HG02642 (cell line): Measurements from ENCODE around the gene NLRP6.
"Not testable (repeated sequence)": the region's sequence is repeated elsewhere in the genome, so short reads cannot be mapped to it uniquely, and the experiment has no call there.

Source experiments
- ATAC-seq: cut with Tn5 transposase; IDR thresholded peaks from one replicate; pipeline ENCODE4 v1.9.1; 2021; ENCODE audit warnings: mild to moderate bottlenecking; ENCODE audit not compliant: unreplicated experiment, poor library complexity

The NLRP6 gene

DNA sequence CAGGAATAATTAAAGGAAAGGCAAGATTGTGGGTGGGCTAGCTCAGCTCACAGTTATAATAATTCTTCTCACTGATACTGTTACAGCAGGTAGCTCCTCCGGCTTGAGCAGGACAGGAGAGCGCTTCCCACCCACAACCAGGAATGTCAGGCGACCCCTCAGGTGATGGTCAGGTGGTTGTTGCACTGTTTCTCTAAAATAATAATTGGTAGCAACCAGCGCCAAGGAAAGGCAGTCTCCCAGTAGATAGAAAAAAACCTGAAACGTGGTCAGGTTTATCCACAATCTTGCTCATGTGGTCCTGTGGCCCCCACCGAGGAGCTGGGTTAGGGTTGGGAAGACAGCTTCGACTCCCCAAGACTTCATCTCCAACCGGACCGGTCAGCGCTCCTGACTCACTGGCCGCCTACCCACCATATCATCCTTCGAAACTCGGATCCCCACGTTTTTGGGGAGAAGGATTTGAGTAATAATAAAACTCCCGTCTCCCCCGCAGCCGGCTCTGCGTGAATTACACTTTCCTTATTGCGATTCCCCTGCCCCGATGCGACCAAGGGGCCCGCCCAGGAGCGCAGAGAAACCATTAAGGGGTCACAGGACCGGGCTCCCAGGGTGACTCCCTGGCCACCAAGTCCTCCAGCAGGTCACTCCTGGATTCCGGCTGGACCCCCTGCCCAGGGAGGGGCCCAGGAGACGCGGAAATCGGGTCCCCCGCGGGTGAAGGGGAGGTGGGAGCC, 39.6 kb downstream of the NLRP6 start:
- not testable (repeated sequence) for ATAC-seq

DNA sequence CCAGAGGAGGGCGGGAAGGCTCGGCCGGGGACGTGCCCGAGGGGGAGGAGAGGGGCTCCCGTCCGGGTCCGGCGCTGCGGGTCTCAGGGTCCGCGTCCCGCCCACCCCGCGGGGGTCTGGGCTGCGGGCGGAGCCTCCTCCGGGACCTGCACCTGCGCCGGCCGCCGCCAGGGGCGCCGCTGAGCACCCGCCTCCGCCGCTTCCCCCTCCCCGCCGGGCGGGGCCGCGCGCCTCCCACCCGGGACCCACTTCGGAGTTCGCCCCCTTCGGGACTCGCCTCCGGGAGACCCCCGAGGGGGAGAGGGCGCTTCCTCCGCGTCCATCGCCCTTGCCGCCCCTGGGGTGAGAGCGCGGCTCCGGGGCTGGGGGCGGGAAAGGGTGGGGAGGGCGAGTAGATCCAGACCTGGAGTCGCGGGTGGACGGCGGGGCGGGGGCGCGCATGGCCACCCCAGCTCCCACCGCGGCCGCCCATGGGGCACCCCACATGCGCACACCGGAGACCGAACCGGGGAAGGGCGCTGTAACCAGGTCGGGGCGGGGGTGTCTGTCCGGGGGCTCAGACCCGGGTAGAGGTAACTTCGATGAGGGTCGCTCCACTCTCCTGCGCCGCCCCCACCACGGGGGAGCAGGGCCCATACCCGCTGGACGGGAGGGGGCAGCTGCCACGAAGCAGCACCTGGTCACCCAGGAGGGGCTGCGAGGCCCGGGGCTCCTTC, 40.4 kb downstream of the NLRP6 start:
- ATAC-seq = peak; percentile 57

DNA sequence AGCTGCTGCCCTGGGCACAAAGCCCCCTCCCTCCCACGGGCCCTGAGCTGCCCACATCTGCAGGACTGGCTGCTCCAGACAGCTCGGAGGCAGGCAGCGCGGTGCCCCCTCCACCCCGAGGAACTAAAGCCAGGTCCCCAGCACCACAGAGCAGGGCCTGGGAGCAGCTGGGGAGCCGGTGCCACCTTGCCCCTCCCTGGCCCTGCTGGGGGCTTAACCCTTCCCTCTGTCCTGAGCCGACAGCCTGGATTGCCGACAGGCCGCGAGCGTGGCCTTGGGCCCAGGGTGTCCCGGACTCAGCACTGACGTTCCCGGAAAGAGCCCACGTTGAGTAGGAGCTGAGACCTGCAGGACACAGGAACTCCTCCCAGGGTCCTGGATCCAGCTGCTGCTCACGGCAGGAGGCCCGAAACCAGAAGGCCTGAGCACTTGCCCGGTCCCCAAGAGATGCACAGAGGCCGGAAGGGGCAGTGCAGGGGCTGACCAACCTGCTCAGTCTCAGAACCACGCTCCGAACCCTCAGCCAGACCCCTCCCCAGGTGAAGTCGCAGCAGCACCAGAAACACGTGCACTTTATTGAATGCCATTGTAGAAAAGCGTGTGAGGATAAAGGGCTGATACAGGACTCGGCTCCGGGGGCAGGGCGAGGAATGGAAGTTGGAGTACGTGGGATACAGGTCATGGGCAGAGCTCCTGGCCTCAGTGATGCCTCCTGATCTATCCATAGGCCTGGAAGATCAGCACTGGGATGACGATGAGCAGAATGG, 41.1 kb downstream of the NLRP6 start:
- ATAC-seq = peak; percentile 13

DNA sequence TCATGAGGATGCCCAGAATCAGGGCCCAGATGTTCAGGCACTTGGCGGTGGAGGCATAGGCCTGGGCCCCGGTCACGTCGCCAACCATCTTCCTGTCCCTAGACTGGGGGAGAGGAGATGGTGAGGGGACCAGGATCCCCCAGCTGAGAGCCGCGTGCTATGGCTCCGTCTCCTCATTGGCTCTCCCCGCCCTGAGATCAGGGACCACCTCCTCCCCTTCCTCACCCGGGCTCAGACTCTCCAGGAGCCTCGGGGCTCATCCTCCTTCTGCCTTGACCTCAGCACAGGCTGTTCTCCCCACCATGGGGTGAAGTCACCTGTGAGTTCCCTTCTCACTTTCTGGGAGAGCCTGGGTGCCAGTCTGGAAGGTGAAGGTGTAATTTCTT, 41.7 kb downstream of the NLRP6 start:
- ATAC-seq = not testable (repeated sequence)

DNA sequence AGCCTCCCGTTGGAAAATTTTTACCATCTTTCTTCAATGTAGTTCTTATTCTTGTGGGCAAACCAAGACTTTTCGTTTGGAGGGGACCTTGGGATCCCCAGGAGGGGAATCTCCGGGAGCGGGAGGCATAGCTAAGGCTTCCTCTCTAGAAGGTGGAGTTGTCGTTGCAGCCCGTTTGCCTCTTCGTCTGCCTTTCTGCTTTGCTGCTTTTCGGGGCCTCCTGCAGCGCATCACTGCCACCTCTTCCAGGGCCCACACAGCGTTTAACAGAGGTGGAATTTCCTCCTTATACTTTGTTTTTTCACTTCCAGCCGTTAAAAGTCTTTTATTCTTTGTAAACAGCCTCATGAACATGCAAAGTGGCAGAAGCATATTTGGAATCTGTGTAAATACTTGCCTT, 45.9 kb downstream of the NLRP6 start:
- no peak for ATAC-seq

DNA sequence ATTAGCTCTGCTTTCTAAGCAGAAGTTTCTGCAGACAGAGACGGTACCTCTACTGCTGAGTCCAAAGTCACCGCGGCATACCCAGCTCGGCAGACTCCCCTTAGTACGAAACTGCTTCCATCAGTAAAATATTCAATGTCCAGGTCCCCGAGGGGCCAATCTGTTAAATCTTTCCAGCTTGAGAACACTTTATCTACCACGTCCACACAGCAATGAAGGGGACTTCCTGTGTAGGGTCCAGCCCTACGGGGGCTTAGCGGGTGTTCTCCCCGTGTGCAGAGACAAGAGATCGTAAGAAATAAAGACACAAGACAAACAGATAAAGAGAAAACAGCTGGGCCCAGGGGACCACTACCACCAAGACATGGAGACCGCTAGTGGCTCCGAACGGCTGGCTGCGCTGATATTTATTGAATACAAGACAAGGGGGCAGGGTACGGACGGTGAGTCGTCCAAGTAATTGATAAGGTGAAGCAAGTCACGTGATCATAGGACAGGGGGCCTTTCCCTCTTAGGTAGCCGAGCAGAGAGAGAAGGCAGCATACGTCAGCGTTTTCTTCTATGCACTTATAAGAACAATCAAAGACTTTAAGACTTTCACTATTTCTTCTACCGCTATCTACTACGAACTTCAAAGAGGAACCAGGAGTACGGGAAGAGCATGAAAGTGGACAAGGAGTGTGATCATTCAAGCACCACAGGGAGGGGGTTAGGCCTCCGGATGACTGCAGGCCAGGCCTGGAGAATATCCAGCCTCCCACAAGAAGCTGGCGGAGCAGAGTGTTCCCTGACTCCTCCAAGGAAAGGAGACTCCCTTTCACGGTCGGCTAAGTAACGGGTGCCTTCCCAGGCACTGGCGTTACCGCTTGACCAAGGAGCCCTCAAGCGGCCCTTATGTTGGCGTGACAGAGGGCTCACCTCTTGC, 46.6 kb downstream of the NLRP6 start:
- not testable (repeated sequence) for ATAC-seq

DNA sequence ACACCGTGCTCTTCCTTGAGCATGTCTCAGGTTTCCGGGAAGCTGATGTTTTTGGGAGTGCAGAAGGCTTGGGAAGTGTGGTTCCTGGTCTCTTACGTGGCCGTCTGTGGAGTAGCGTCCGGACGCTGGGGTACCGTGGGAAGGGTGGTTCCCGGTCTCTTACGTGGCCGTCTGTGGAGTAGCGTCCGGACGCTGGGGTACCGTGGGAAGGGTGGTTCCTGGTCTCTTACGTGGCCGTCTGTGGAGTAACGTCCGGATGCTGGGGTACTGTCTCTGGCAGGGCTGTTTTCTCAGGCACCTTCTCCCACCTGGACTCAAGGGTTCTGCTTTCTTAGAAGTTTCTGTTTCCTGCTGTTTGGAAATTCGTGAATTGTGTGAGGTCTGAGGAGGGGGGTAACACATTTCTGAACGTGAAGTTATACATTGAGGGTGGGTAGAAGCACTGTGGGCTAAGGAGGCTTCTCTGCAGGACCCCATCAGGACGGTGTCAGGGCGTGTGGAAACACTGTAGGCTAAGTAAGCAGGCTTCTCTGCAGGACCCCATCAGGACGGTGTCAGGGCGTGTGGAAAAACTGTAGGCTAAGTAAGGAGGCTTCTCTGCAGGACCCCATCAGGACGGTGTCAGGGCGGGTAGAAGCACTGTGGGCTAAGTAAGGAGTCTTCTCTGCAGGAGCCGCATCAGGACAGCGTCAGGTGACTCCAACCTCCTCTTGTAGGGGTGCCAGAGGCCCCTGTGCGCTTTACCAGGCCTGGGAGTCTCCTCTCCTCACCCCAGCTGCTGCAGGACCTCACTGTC, 47.8 kb downstream of the NLRP6 start:
- no peak for ATAC-seq

DNA sequence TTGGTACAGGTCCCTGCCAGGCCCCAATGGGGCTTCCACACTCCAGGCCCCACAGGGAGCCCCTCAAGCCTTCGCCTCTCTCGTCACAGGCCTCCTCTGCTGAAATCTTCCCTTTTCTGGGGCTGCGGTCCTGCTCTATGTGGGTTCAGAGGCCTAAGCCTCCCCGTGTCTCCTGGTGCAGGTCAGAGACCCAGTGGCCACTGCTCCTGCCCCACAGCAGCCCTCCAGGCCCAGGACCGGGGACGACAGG, 48.3 kb downstream of the NLRP6 start:
- no peak for ATAC-seq

DNA sequence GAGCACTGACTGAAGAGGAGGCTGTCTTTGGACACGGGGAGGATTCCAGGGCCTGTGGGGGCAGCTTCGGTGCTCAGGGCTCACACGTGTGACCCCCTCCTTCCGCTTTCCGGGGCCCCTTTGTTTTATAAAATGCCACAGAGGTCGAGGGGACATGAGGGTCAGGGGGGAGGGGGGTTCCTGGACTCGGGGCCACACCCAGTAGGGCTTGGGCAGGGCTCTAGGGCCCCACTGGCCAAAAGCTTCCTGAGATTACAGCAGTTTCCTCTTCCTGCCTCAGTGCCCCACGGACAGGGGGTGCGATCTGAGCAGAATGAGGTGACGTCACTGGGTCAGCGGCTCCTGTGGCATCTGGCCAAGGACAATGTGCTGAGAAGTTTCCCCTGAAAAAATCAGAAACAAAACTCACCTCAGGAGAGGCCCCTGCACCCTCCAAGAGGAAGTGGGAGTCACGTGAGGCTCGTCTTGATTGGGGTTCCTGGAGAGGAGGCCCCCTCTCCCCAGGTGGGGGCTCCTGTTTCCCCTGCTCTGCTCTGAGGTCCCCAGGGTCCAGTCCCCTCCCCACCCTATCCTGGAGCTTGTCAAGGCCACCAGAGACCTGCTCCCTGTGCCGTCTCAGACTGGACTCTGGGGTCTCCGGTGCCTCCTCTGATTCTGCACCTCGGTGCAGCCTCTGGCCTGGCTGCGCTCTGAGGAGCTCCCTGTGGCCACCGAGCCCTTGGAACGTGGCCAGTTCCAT, 48.8 kb downstream of the NLRP6 start:
- peak; percentile 61 for ATAC-seq

DNA sequence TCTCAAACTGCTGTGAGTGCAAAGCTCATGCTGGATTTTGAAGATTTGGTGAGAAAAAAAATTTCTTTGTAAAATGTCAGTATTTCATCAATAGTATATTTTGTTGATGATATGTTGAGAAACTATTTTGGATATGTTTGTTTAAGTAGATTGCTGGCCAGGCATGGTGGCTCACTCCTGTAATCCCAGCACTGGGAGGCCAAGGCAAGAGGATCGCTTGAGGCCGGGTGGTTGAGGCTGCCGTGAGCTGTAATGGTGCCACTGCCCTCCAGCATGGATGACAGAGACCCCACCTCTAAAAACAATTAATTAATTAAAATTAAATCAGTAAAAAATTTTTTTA, 49.3 kb downstream of the NLRP6 start:
- no peak for ATAC-seq

DNA sequence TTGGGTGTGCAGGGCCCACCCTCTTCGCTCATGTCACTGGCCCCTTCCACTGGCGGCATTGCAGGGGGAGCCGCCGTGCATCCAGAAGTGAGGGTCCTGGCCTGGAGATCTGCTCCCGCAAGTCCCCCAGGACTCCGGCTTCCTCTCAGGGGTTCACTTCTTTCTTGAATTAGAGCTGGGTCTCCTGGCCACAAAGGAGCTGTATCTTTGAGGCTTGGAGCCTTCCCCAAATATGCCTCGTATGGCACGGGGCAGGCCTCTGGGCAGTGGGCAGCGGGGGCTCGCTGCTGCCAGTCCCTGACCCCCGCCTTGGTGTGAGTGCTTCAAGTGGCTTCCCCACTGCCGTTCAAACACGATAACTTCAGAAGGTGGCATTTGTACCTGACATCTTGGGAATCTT, 49.8 kb downstream of the NLRP6 start:
- ATAC-seq = no peak

DNA sequence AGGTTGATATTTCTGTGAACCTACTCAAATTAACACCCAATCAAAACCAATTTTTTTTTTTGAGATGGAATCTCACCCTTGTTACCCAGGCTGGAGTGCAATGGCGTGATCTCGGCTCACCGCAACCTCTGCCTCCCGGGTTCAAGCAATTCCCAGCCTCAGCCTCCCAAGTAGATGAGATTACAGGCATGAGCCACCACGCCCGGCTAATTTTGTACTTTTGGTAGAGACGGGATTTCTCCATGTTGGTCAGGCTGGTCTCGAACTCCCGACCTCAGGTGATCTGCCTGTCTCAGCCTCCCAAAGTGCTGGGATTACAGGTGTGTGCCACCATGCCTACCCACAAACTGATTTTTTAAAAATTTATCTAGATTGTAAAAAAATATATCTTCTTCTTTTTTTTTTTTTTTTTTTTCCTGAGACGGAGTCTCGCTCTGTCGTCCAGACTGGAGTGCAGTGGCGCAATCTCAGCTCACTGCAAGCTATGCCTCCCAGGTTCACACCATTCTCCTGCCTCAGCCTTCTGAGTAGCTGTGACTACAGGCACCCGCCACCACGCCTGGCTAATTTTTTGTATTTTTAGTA, 50.4 kb downstream of the NLRP6 start:
- ATAC-seq = not testable (repeated sequence)

DNA sequence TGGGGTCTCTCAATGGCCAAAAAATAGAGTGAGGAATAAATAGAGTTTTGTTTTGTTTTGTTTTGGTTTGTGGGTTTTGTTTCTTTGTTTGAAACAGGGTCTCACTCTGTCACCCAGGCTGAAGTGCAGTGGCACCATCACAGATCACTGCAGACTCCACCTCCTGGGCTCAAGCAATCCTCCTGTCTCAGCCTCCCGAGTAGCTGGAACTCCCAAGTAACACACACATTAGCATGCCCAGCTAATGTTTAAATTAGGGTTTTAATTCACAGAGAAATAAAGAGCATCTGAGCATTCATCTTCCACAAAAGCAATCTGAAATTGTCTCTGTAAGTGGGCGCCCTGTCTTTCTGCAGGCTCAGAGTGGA, 51.7 kb downstream of the NLRP6 start:
- no peak for ATAC-seq

DNA sequence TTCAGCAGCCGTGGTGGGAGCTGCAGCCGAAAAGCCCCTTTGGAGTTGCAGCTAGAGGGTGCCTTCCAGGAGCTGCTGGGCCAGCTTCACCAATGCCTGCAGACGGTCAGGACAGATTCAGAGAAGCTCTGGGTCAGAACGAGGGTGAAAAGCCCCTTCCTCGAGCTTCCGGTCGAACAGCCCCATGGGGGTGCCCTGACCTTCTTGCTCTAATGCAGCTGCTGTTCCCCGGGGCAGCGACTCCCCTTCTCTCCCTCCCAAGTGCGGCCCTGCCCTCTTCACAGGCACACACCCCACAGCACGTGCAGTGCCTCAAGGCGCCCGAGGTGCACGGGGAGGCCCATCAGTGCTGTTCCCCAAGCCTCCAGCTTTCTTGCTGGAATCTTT, 52.1 kb downstream of the NLRP6 start:
- ATAC-seq = no peak

DNA sequence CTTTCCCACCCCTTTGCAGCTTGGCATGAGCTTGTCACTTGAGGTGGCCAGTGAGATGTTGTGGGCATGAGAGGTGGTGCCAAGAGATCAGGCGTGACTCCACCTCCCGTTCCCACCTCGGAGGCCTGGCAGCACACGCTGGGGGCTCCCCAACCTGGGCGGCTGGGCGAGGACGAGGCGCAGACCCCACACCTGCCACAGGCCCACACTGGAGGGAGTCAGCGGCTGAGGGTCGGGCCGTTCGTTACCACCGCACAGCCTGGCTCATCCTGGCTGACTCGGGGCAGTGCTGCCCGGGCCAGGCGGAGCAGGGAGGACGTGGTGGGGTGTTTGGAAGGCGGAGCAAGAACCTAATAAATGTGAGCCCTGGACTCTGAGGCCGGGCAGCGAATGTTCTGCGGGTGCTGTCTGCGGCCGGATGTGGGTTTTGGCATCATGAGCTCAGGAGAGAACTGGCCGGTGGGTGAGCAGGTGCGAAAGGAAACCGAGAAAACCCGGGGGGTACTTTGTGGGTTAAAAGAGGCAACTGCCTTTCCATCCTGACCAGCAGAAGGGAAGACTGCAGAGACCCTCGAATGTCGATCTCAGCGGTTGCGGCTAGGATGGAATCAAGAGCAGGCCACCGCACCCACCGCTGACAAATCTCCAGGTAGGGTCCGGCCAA, 52.6 kb downstream of the NLRP6 start:
- ATAC-seq = no peak

DNA sequence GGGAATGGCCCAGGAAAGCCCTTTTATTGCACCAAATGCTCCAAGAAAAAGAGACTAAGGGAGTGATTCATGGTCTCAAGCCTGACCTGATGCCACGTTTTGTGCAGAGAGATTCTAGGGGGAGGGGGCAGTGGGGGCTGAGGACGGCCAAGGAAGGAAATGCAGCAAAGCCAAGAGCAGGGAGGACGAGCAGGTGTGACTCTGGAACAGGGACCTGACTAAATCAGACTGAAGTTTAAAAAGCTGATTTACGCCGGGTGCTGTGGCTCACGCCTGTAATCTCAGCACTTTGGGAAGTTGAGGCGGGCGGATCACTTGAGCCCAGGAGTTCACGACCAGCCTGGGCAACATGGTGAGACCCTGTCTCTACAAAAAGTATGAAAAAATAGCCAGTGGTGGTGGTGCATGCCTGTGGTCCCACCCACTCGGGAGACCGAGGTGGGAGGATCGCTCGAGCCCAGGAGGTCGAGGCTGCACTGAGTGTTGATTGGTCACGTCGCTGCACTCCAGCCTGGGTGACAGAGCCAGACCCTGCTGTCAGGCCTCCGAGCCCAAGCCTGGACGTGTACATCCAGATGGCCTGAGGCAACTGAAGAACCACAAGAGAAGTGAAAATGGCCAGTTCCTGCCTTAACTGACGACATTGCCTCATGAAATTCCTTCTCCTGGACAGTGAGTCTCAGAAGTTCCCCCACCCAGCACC, 53.3 kb downstream of the NLRP6 start:
- no peak for ATAC-seq

DNA sequence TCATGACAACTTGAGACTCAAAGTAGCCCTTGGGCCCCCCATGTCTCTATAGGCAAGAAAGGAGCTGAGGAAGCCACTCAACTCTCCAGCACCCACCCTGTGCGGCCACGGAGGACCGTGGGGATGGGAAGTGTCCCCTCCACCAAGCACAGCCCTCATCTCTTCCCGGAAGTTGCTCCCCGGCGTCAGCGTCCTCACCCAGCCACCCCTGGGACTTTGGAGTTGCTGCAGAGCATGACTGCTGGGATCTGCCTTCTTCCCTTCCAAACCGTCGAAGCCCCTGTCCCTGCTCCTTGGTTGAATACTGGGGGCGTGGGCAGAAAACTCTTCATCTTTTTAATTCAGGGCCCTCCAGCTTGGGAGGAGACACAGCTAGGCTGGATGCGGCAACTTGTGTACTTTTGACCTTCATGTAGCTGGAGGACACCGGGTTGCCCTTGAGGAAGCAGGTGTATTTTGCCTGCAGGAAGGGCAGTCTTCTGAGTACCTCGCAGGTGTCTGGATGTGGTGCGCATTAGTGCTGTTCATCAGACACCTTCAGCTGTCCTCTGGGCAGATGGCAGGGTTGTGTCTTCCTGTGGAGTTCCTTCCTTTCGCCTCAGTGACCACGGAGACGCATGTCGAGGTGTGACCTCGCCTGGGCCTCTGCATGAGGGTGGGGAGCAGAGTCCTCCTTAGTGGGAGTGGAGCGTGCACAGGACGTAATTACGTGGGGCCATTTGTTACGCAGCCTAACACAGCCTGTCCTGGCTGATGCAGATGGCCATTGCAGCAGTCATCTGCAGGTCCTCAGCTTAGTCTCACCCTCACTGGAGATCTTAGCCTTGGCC, 54.7 kb downstream of the NLRP6 start:
- no peak for ATAC-seq
